Natural killer cell (primary cell): ENCODE measurements around the gene IRX4. TPM values are rescaled to one million over a fixed set of nuclear protein-coding genes. Genes with fewer than 3 reads are reported as not detected.

Source experiments
- ATAC-seq, 3 donors: fragments of 150-1000 bp in 2 of 3; fragments of 200-7000 bp in 1 of 3; cut with Tn5 transposase; 1 replicate in 1 of 3; 2 replicates in 2 of 3; pipeline ENCODE4 v1.10.0; 2021; ENCODE audit warnings: mild to moderate bottlenecking in 2 of 3, moderate library complexity in 2 of 3
- DNase-seq, 2 donors: peaks; one replicate each; pipeline versions ENCODE4 v3.0.0 to v3.0.0-alpha.2; 2013 to 2021; ENCODE audit warnings: mixed read lengths in 1 of 2
- H3K27ac ChIP-seq: one replicate; pipeline ENCODE4 v1.5.1; 2013; ENCODE audit warnings: mild to moderate bottlenecking, low read length
- H3K27me3 ChIP-seq: one replicate; pipeline ENCODE4 v1.6.1; 2013; ENCODE audit warnings: low read length; ENCODE audit not compliant: control insufficient read depth, insufficient read depth
- H3K36me3 ChIP-seq: one replicate; pipeline ENCODE4 v1.6.1; 2013; ENCODE audit warnings: low read length; ENCODE audit not compliant: control insufficient read depth, insufficient read depth
- H3K4me1 ChIP-seq: one replicate; pipeline ENCODE4 v1.6.1; 2013; ENCODE audit warnings: low read length; ENCODE audit not compliant: control insufficient read depth, insufficient read depth
- H3K4me3 ChIP-seq: one replicate; pipeline ENCODE4 v1.5.1; 2013; ENCODE audit warnings: low read length
- H3K9me3 ChIP-seq: one replicate; pipeline ENCODE4 v1.6.1; 2013; ENCODE audit warnings: low read length; ENCODE audit not compliant: control insufficient read depth, insufficient read depth
- H3K27ac Mint-ChIP-seq, 2 donors: one replicate each; pipeline ENCODE4 v1.8.0; 2022; ENCODE audit warnings: mild to moderate bottlenecking in 2 of 2, mixed read lengths in 2 of 2, moderate library complexity in 1 of 2
- H3K27me3 Mint-ChIP-seq, 2 donors: one replicate each; pipeline ENCODE4 v1.8.0; 2022; ENCODE audit warnings: low read depth in 2 of 2, mixed read lengths in 2 of 2
- H3K36me3 Mint-ChIP-seq: one replicate; pipeline ENCODE4 v1.8.0; 2022; ENCODE audit warnings: mixed read lengths
- H3K4me1 Mint-ChIP-seq, 2 donors: one replicate each; pipeline ENCODE4 v1.8.0; 2022; ENCODE audit warnings: mixed read lengths in 2 of 2
- H3K4me3 Mint-ChIP-seq: one replicate; pipeline ENCODE4 v1.8.0; 2022; ENCODE audit warnings: mild to moderate bottlenecking, moderate library complexity, mixed read lengths
- H3K9me3 Mint-ChIP-seq, 2 donors: one replicate each; pipeline ENCODE4 v1.8.0; 2022; ENCODE audit warnings: mixed read lengths in 2 of 2
- CTCF ChIP-seq: fragments of 200-600 bp; IDR thresholded peaks from one replicate; pipeline ENCODE4 v1.8.0; 2022; ENCODE audit warnings: antibody characterized with exemption
- WGBS: methylation state at CpG from one replicate; pipeline ENCODE4 v1.1.7; 2013; ENCODE audit warnings: missing lambda C conversion rate; ENCODE audit not compliant: insufficient coverage; 5-methylcytosine and 5-hydroxymethylcytosine counted together
- intact Hi-C: fragments of 100-400 bp; cut with micrococcal nuclease; formaldehyde crosslinking; loops from one replicate; pipeline ENCODE4 v1.14.2; 2022
- total RNA-seq, 4 donors: library from RNA; stranded (reverse); fragments of 120-200 nt in 1 of 4; gene quantifications; one replicate each; pipeline versions ENCODE4 v1.2.3 to v1.2.4, GENCODE V29; 2013 to 2022

IRX4 gene
- total RNA-seq, 3 donors from 2014 or later (not counting 1 experiment from before 2014, with no cell fraction given): not detected

- ATAC-seq (no peak), DNase-seq (no peak)
- no peaks in the 10 kb centered on the region for H3K36me3 ChIP-seq
- Mint-ChIP-seq H3K9me3 (no peaks in the 10 kb centered on the region), H3K27ac (no peak overlapping the region), H3K36me3 (no peaks in the 10 kb centered on the region), H3K27me3 (peaks cover 7 to 11% of the 10 kb centered on the region in 2 donors), H3K4me3 (no peak overlapping the region), H3K4me1 (no peaks in the 10 kb centered on the region)
- no peaks in the 10 kb centered on the region for H3K4me1 ChIP-seq
- no peaks in the 10 kb centered on the region for H3K9me3 ChIP-seq
- no peak for TF ChIP-seq CTCF
- no peaks in the 10 kb centered on the region for H3K27me3 ChIP-seq
- intact Hi-C loops: no loop called here
- H3K4me3 ChIP-seq: no peak overlapping the region
- no peak overlapping the region for H3K27ac ChIP-seq
- 74% methylated on average over 21 of the region's 21 CpGs for WGBS
Measured at GRCh38 chr5:1896602-1897376, 14.1 kb upstream of the IRX4 start.

GRCh38 chr5:1895739-1896420 is 13.2 kb upstream of the IRX4 start:
- no peaks in the 10 kb centered on the region for H3K36me3 ChIP-seq
- H3K27me3 ChIP-seq: no peaks in the 10 kb centered on the region
- H3K9me3 ChIP-seq: no peaks in the 10 kb centered on the region
- no peak overlapping the region for H3K27ac ChIP-seq
- no peaks in the 10 kb centered on the region for H3K9me3 Mint-ChIP-seq
- H3K27me3 Mint-ChIP-seq: peaks cover 7 to 11% of the 10 kb centered on the region in 2 donors
- TF ChIP-seq CTCF: no peak
- intact Hi-C loops: no loop called here
- H3K4me3 ChIP-seq: no peak overlapping the region
- H3K4me1 Mint-ChIP-seq: no peaks in the 10 kb centered on the region
- no peaks in the 10 kb centered on the region for H3K4me1 ChIP-seq
- H3K4me3 Mint-ChIP-seq: no peak overlapping the region
- no peak overlapping the region for H3K27ac Mint-ChIP-seq
- DNase-seq: no peak
- no peaks in the 10 kb centered on the region for H3K36me3 Mint-ChIP-seq
- WGBS: 76% methylated on average over 15 of the region's 15 CpGs
- no peak for ATAC-seq

GRCh38 chr5:1894243-1894642 is 11.5 kb upstream of the IRX4 start:
- WGBS: 71% methylated on average over 8 of the region's 8 CpGs

More at GRCh38 chr5:1894243-1894642, 11.5 kb upstream of the IRX4 start:
- H3K36me3 ChIP-seq: no peaks in the 10 kb centered on the region
- DNase-seq (no peak), ATAC-seq (no peak)
- Mint-ChIP-seq H3K4me3 (no peak overlapping the region), H3K4me1 (no peaks in the 10 kb centered on the region), H3K9me3 (no peaks in the 10 kb centered on the region), H3K27me3 (peaks cover 13 to 16% of the 10 kb centered on the region in 2 donors), H3K36me3 (no peaks in the 10 kb centered on the region), H3K27ac (no peak overlapping the region)
- no peak overlapping the region for H3K27ac ChIP-seq
- no peaks in the 10 kb centered on the region for H3K27me3 ChIP-seq
- H3K4me3 ChIP-seq: no peak overlapping the region
- intact Hi-C loops: no loop called here
- no peak for TF ChIP-seq CTCF
- no peaks in the 10 kb centered on the region for H3K4me1 ChIP-seq
- H3K9me3 ChIP-seq: no peaks in the 10 kb centered on the region
